GM21786 (cell line): ENCODE results near the gene IGSF23.
"Not testable (repeated sequence)": the region's sequence is repeated elsewhere in the genome, so short reads cannot be mapped to it uniquely, and the experiment has no call there.

Experiments used
- ATAC-seq: cut with Tn5 transposase; IDR thresholded peaks from one replicate; pipeline ENCODE4 v1.9.1; 2021; ENCODE audit not compliant: unreplicated experiment

Gene IGSF23

GRCh38 chr19:44610497-44610896, 2.9 kb upstream of the IGSF23 start:
- ATAC-seq = not testable (repeated sequence)

DNA sequence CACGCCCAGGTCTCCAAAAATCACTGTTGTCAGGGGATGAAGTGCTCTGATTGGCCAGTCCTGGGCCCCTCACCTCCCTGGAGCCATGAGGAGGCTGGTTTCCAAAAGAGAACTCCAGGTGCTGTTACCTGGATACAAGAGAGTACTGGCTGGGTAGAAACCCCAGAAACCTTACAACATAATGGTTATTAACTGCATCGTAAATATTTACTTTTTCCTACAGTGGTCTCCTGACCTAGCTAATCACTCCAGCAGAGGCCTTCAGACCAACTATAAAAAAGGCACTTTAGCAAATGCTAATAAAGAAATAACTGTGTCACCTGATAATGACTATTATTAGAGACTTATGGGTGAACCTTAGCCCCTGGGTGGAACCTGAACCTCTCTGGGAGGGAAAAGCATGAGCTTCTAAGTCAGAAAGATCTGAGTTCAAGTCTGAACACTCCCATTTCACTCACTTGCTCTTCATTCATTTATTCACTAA, 1.5 kb upstream of the IGSF23 start:
- ATAC-seq = no peak

- no peak for ATAC-seq
These were observed 950 bp downstream of the IGSF23 start for GRCh38 chr19:44614313-44614712.

DNA sequence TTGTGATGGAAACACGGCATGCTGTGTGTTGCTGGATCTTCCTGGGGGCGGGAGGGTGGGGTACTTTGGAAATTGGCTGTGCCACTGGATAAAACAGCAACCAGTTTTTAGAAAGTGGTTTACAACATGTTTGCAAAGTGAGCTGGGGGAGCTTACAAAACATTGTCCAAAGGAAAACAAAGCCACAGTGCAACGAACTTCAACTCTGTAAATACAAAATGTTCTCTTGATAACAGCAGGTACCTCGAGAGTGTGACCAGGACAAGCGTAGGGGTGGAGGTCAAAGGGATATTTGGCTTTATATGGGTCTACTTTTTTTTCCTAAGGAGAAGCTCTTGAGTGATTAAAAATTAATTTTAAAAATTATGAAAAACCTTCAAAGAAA, 2.5 kb downstream of the IGSF23 start:
- no peak for ATAC-seq

GRCh38 chr19:44617110-44617880, 3.9 kb downstream of the IGSF23 start:
- ATAC-seq = no peak

DNA sequence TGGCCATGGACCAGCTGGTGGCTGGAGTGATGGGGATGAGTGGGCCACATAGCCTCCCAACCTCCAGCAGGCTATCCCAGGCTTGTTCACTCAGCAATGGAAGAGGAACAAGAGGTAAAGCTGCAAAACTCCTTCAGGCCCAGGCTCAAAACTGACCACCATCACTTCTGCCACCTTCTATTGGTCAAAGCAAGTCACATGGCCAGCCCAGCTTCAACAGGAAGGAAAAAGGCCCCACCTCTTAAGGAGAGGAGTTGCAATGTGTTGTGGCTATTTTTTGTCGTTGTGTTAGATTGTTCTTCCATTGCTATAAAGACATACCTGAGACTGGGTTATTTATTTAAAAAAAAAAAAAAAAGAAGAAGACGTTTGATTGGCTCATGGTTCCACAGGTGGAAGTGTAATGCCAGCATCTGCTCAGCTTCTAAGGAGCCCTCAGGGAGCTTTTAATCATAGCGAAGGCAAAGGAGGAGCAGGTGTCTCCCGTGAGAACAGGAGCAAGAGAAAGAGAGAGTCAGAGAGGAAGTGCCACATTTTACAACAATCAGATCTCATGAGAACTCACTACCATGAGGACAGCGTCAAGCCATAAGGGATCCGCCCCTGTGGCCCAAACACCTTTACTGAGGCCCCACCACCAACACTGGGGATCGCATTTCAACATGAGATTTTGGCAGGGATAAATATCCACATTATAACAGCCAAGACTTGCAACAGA, 5.4 kb downstream of the IGSF23 start:
- no peak for ATAC-seq

DNA sequence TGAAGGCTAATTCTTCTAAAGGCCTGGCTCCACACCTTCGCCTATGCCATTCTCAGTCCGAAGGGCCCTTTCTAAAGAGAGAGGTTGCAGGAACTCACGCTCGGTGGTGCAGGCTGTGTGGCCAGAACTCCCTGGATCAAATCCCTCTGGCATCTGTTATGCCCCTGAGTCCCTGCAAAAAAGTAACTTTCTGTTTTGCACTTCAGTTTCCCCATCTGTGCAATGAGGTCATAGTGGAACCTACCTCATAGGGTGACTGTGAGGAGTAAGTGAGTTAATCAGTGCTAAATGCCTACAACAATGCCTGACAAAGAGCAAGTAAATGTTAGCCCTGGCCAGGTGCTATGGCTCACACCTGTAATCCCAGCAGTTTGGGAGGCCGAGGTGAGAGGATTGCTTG, 7.3 kb downstream of the IGSF23 start:
- no peak for ATAC-seq

- no peak for ATAC-seq
These were observed 8.0 kb downstream of the IGSF23 start for GRCh38 chr19:44621367-44621766.

DNA sequence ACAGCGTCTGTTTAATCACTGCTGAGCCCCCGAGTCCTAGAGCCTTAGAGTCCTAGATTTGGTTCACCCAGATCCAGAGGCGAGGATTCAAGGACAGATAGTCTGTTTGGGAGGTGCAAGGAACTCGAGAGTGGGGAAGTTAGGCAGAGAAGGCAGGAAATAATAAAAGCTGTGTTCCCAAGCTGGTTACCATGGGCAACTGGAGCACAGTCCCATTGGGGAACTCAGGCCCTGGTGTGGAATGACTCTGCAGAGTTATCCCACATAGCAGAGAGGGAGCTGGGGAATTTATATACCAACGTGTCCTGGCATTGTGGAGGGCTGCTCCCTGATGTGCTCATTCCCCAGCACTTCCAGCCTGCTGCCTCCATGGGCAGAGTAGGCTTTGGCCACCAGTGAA, 9.7 kb downstream of the IGSF23 start:
- no peak for ATAC-seq

- ATAC-seq = no peak
These were observed 10.3 kb downstream of the IGSF23 start for GRCh38 chr19:44623626-44624025.

- ATAC-seq = no peak
These were observed 11.5 kb downstream of the IGSF23 start for GRCh38 chr19:44624840-44625354.

DNA sequence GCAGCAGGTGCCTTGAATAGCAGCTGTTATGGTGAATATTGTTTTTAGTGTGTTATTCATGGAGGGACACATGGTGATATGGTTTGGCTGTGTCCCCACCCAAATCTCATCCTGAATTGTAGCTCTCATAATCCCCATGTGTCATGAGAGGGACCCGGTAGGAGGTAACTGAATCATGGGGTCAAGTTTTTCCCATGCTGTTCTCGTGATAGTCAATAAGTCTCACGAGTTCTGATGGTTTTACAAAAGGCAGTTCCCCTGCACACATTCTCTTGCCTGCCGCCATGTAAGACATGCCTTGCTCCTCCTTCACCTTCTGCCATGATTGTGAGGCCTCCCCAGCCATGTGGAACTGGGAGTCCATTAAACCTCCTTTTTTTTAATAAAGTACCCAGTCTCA, 12.3 kb downstream of the IGSF23 start:
- ATAC-seq = not testable (repeated sequence)

DNA sequence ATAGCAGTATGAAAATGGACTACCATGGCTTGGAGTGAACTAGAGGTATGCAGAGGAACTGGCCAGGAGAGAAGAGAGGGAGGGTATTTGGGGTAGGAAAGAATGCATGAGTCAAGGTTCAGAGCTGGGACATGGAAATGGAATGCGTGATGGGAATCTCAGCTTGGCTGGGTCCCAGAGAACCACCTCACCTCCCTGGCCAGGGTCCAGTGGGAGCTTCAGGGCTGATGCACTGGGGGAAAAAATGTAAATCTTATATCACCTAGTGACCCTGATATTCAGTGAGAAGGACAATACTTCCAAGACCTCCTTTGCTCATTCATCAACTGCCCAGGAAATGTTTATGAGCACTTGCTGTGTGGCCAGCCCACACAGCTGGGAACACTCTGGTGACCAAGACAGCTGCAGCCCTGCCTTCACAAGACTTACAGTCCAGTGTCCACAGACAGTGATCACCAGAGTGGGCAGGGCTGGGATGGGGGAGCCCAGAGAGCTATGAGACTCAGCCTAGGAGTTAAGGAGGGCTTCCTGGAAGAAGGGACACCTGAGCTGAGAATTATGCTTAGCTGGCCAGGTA, 12.8 kb downstream of the IGSF23 start:
- no peak for ATAC-seq

DNA sequence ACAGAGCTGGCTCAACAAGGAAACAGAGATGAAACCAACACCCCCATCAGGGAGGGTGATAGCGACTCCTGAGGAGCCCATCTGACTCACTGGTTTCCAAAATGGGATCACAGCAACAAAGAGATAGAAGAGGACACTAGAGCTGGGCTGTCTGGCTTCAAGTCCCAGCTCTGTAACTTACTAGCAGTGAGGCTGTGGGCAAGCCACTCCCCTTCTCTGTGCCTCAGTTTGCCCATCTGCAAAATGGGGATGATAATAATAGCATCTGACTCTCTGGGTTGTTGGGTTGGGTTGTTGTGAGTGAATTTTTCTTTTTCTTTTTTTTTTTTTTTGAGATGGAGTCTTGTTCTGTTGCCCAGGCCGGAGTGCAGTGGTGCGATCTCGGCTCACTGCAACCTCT, 14.3 kb downstream of the IGSF23 start:
- no peak for ATAC-seq

DNA sequence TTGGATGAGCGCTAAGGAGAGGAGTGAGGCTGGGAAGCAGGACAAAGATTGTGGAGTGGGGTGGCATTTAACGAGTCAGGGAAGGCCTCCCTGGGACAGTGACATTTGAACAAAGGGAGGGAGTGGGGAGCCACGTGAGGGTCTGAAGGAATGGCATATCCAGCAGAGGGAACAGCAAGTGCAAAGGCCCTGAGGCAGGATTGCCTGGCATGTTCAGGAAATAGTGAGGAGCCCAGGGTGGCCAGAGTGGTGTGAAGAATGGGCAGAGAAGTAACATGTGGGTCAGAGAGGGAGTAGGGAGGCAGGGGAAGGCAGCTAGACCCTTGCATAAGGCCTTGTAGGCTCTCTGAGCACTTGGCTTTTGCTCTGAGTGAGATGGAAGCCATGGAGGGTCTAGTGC, 15.4 kb downstream of the IGSF23 start:
- no peak for ATAC-seq

DNA sequence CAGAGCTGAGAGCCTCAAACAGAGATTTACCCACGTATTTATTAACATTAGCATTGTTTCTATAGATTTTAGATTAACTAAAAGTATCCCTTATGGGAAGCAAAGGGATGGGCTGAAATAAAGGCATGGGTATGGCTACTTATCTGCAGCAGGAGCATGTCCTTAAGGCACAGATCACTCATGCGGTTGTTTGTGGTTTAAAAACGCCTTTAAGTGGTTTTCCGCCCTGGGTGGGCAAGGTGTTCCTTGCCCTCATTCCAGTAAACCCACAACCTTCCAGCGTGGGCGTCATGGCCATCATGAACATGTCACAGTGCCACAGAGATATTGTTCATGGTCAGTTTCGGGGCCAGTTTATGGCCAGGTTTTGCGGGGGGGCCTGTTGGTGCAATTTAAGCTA, 18.2 kb downstream of the IGSF23 start:
- not testable (repeated sequence) for ATAC-seq

DNA sequence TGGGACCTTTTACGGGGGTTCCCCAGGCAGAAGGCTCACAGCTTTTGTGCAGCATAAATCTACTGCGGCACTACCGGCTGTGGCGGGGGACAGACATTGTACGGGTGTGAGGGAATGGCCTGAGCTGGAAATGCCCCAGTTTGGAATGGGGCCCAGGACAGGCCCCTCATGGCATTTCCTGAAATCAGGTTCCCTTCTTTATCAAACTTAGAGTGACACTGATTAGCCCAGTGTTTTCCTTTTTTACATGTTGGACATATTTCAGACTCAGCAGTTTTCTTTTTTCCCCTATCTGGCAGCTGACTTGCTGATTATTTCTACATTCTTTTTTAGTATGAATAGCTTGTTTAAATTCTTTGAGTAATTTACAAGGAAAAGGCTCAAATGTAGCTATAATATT, 20.7 kb downstream of the IGSF23 start:
- ATAC-seq = not testable (repeated sequence)

- no peak for ATAC-seq
These were observed 21.4 kb downstream of the IGSF23 start for GRCh38 chr19:44634785-44635184.

GRCh38 chr19:44635581-44636438, 22.4 kb downstream of the IGSF23 start:
- ATAC-seq = no peak

DNA sequence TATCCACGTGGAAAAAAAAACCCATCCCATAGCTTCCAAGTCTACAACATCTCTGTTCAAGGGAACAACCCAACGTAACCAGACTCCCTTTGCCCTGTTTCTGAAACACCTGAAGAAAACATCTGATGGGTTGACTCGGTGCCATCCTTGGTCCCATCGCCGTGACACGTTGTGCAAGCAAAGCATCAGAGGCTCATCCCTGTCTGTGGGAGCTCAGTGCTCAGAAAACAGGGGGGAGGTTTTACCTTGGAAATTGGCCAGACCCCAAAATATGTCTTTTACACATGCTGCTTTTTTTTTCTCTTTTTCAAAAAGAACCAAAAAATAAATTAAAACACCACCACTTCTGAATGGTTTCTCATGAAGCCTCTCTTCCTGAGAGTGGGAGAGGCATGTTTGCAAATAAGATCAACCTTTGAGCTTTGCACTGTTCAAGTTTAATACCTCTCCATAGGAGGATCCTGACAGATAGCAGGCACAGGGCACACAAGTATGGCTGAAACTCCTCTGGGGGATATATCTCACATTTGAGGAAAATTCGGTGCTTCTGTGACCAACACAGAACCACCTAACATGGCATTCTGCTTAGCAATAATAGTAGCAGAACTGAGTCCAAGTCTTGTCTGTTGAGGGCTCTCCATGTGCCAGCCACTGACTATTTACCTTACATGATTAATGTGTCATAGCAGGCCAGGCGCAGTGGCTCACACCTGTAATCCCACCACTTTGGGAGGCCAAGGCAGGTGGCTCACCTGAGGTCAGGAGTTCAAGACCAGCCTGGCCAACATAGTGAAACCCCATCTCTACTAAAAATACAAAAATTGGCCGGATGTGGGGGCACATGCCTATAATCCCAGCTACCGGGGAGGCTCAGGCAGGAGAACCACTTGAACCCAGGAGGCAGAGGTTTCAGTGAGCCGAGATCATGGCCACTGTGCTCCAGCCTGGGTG, 23.4 kb downstream of the IGSF23 start:
- ATAC-seq = no peak
